Liver (tissue), 9 donors: ENCODE measurements around the gene FRMD4A. TPM values are rescaled to one million over a fixed set of nuclear protein-coding genes. Genes with fewer than 3 reads are reported as not detected.

ENCODE experiments used
- DNase-seq: peaks from one replicate; pipeline ENCODE4 v3.0.0-alpha.2; 2017; ENCODE audit warnings: low spot score
- H3K27ac ChIP-seq, 2 donors: one replicate each; pipeline ENCODE4 v1.7.0; 2013; ENCODE audit warnings: inconsistent platforms in 2 of 2, low read length in 2 of 2, control low read depth in 1 of 2, low read depth in 1 of 2, mild to moderate bottlenecking in 1 of 2
- H3K27me3 ChIP-seq, 4 donors: one replicate each; pipeline versions ENCODE4 v1.6.1 to v1.7.0; 2013; ENCODE audit warnings: low read length in 3 of 4, inconsistent platforms in 1 of 4, mild to moderate bottlenecking in 1 of 4, moderate library complexity in 1 of 4; ENCODE audit not compliant: control insufficient read depth in 4 of 4, insufficient read depth in 4 of 4
- H3K36me3 ChIP-seq, 4 donors: one replicate each; pipeline versions ENCODE4 v1.6.1 to v1.7.0; 2013; ENCODE audit warnings: low read length in 3 of 4, mild to moderate bottlenecking in 3 of 4, low read depth in 1 of 4, moderate library complexity in 1 of 4; ENCODE audit not compliant: control insufficient read depth in 4 of 4, insufficient read depth in 3 of 4
- H3K4me1 ChIP-seq, 4 donors: one replicate each; pipeline versions ENCODE4 v1.6.1 to v1.7.0; 2013; ENCODE audit warnings: low read length in 3 of 4, mild to moderate bottlenecking in 3 of 4, moderate library complexity in 1 of 4; ENCODE audit not compliant: control insufficient read depth in 4 of 4, insufficient read depth in 4 of 4
- H3K4me3 ChIP-seq, 3 donors: one replicate each; pipeline versions ENCODE4 v1.6.1 to v1.7.0; 2013; ENCODE audit warnings: low read length in 3 of 3, control low read depth in 1 of 3, low read depth in 1 of 3, mild to moderate bottlenecking in 1 of 3
- H3K9ac ChIP-seq, 2 donors: one replicate each; pipeline ENCODE4 v1.7.0; 2013; ENCODE audit warnings: low read length in 2 of 2, mild to moderate bottlenecking in 2 of 2, moderate library complexity in 2 of 2, control low read depth in 1 of 2, low read depth in 1 of 2
- H3K9me3 ChIP-seq, 4 donors: one replicate each; pipeline versions ENCODE4 v1.6.1 to v1.7.0; 2013; ENCODE audit warnings: low read length in 3 of 4; ENCODE audit not compliant: control insufficient read depth in 4 of 4
- EGR1 ChIP-seq, 2 donors: IDR thresholded peaks; 2 replicates each; pipeline ENCODE4 v1.6.1; 2016 to 2018; ENCODE audit warnings: antibody characterized with exemption in 2 of 2, low read depth in 2 of 2
- FOXA2 ChIP-seq: IDR thresholded peaks from 2 replicates; pipeline ENCODE4 v1.6.1; 2016; ENCODE audit warnings: antibody characterized with exemption
- GABPA ChIP-seq, 2 donors: IDR thresholded peaks in 1 of 2; conservative IDR thresholded peaks in 1 of 2; 2 replicates each; pipeline ENCODE4 v1.6.1; 2016; ENCODE audit warnings: antibody characterized with exemption in 2 of 2, mild to moderate bottlenecking in 1 of 2, moderate library complexity in 1 of 2
- HNF4A ChIP-seq, 2 donors: conservative IDR thresholded peaks; 2 replicates each; pipeline ENCODE4 v1.6.1; 2016; ENCODE audit warnings: antibody characterized with exemption in 2 of 2, mild to moderate bottlenecking in 2 of 2
- HNF4G ChIP-seq: IDR thresholded peaks from 2 replicates; pipeline ENCODE4 v1.6.1; 2016; ENCODE audit warnings: antibody characterized with exemption
- MAX ChIP-seq: IDR thresholded peaks from 2 replicates; pipeline ENCODE4 v1.6.1; 2016; ENCODE audit warnings: antibody characterized with exemption
- NR2F2 ChIP-seq: IDR thresholded peaks from 2 replicates; pipeline ENCODE4 v1.6.1; 2016; ENCODE audit warnings: antibody characterized with exemption
- RAD21 ChIP-seq, 2 donors: IDR thresholded peaks; 2 replicates each; pipeline ENCODE4 v1.6.1; 2016; ENCODE audit warnings: antibody characterized with exemption in 2 of 2, mild to moderate bottlenecking in 2 of 2
- REST ChIP-seq: IDR thresholded peaks from 2 replicates; pipeline ENCODE4 v1.6.1; 2016; ENCODE audit warnings: antibody characterized with exemption, mild to moderate bottlenecking
- SP1 ChIP-seq: IDR thresholded peaks from 2 replicates; pipeline ENCODE4 v1.6.1; 2018; ENCODE audit warnings: antibody characterized with exemption, mild to moderate bottlenecking
- TAF1 ChIP-seq: conservative IDR thresholded peaks from 2 replicates; pipeline ENCODE4 v1.6.1; 2016; ENCODE audit warnings: antibody characterized with exemption, mild to moderate bottlenecking
- WGBS: extraction: QIAGEN DNeasy Blood & Tissue Kit; methylation state at CpG from one replicate; pipeline ENCODE4 v1.1.7; 2013; 5-methylcytosine and 5-hydroxymethylcytosine counted together
- polyA plus RNA-seq, 2 donors: library from polyadenylated mRNA; stranded (reverse) in 1 of 2; unstranded in 1 of 2; fragments of 200-250 nt in 1 of 2; fragments of >200 nt in 1 of 2; fragmentation: Nextera tagmentation in 1 of 2; extraction: Ambion mirVana in 1 of 2; gene quantifications; one replicate each; pipeline versions ENCODE4 v1.2.1 to v1.2.3, GENCODE V29; 2013 to 2015
- total RNA-seq, 2 donors: library from RNA; depleted of rRNA; stranded (reverse); fragments of >200 nt; gene quantifications; one replicate each; pipeline ENCODE4 v1.2.3, GENCODE V29; 2014
- TF ChIP-seq, protein P1 (sequence below): IDR thresholded peaks from 2 replicates; pipeline ENCODE4 v1.6.1; 2016; ENCODE audit warnings: antibody characterized with exemption
- TF ChIP-seq, protein P2 (sequence below): fragments of 150-350 bp; IDR thresholded peaks from 2 replicates; pipeline ENCODE4 v1.5.1; 2017; ENCODE audit warnings: improper control_type of control experiment, low read depth, low read length; ENCODE audit not compliant: missing input control
- TF ChIP-seq, protein P3 (sequence below): IDR thresholded peaks from 2 replicates; pipeline ENCODE4 v1.6.1; 2016; ENCODE audit warnings: antibody characterized with exemption
- donor health status: healthy.
- donor health status: healthy.
- donor health status: healthy.
- donor health status: healthy.
- donor health status: healthy.

FRMD4A gene
- total and polyA plus RNA-seq, 4 donors: 8.2 to 34.3 (median 13.1) TPM

GRCh38 chr10:13644866-13645265 lies 685.9 kb downstream of the FRMD4A start:
- DNase-seq: no peak
- H3K4me3 ChIP-seq: no peak overlapping the region
- TF ChIP-seq, protein P1, sequence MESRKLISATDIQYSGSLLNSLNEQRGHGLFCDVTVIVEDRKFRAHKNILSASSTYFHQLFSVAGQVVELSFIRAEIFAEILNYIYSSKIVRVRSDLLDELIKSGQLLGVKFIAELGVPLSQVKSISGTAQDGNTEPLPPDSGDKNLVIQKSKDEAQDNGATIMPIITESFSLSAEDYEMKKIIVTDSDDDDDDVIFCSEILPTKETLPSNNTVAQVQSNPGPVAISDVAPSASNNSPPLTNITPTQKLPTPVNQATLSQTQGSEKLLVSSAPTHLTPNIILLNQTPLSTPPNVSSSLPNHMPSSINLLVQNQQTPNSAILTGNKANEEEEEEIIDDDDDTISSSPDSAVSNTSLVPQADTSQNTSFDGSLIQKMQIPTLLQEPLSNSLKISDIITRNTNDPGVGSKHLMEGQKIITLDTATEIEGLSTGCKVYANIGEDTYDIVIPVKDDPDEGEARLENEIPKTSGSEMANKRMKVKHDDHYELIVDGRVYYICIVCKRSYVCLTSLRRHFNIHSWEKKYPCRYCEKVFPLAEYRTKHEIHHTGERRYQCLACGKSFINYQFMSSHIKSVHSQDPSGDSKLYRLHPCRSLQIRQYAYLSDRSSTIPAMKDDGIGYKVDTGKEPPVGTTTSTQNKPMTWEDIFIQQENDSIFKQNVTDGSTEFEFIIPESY: no peak
- TF ChIP-seq HNF4A (conservative IDR thresholded peaks at IDR 0.05) (no peak), TAF1 (no peak), NR2F2 (no peak)
- TF ChIP-seq, protein P2, sequence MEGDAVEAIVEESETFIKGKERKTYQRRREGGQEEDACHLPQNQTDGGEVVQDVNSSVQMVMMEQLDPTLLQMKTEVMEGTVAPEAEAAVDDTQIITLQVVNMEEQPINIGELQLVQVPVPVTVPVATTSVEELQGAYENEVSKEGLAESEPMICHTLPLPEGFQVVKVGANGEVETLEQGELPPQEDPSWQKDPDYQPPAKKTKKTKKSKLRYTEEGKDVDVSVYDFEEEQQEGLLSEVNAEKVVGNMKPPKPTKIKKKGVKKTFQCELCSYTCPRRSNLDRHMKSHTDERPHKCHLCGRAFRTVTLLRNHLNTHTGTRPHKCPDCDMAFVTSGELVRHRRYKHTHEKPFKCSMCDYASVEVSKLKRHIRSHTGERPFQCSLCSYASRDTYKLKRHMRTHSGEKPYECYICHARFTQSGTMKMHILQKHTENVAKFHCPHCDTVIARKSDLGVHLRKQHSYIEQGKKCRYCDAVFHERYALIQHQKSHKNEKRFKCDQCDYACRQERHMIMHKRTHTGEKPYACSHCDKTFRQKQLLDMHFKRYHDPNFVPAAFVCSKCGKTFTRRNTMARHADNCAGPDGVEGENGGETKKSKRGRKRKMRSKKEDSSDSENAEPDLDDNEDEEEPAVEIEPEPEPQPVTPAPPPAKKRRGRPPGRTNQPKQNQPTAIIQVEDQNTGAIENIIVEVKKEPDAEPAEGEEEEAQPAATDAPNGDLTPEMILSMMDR: no peak
- 98% methylated on average over 9 of the region's 9 CpGs for WGBS
- no peaks in the 10 kb centered on the region for H3K4me1 ChIP-seq
- H3K9me3 ChIP-seq: peaks cover 0 to 3% (median 1%) of the 10 kb centered on the region in 4 donors
- no peaks in the 10 kb centered on the region for H3K27me3 ChIP-seq
- peaks cover 5 to 48% (median 36%) of the 10 kb centered on the region in 4 donors for H3K36me3 ChIP-seq
- no peak overlapping the region for H3K9ac ChIP-seq
- no peak overlapping the region for H3K27ac ChIP-seq

DNA sequence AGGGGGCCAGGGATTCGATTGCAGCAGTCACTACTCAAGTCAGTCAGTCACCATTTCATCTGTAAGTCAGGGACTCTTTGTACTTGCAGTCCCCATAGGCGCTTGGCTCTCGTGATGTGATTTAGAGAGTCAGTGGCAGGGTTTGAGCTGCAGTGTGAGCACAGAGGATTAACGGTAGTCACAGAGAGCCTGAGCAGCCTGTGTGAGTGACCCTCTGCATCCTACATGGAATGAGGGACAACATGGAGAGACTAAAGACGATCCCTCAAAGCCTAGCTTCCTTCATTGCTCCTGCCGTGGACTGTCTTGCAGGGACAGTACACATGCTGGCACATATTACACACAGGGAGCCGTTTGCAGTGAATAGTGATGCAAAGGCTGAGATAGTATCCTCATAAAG lies 687.7 kb downstream of the FRMD4A start:
- no peak overlapping the region for H3K4me3 ChIP-seq
- no peaks in the 10 kb centered on the region for H3K27me3 ChIP-seq
- TF ChIP-seq GABPA (IDR thresholded peaks at IDR 0.05 in 1 of 2, conservative IDR thresholded peaks at IDR 0.05 in 1 of 2) (no peak), NR2F2 (no peak), SP1 (no peak), MAX (no peak), HNF4G (no peak), HNF4A (conservative IDR thresholded peaks at IDR 0.05) (no peak), TAF1 (no peak), EGR1 (IDR thresholded peaks at IDR 0.05; ENCODE audit: low read depth in 2 of 2) (no peak), FOXA2 (no peak), RAD21 (IDR thresholded peaks at IDR 0.05) (no peak), REST (no peak)
- TF ChIP-seq, protein P2: no peak
- TF ChIP-seq, protein P3, sequence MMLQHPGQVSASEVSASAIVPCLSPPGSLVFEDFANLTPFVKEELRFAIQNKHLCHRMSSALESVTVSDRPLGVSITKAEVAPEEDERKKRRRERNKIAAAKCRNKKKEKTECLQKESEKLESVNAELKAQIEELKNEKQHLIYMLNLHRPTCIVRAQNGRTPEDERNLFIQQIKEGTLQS: no peak
- H3K4me1 ChIP-seq: no peaks in the 10 kb centered on the region
- no peak for DNase-seq
- 89% methylated on average over 7 of the region's 7 CpGs for WGBS
- no peak overlapping the region for H3K9ac ChIP-seq
- peaks cover 5 to 43% (median 27%) of the 10 kb centered on the region in 4 donors for H3K36me3 ChIP-seq
- H3K9me3 ChIP-seq: peaks cover 0 to 3% (median 1%) of the 10 kb centered on the region in 4 donors
- H3K27ac ChIP-seq: no peak overlapping the region
